ENCODE results near the gene SLC9A5. TPM values are rescaled to one million over a fixed set of nuclear protein-coding genes. Genes with fewer than 3 reads are reported as not detected.

Gene SLC9A5
- total and polyA plus RNA-seq, 9 of the 15 experiments (the other 6 are each of a cell fraction or from before 2014, with no cell fraction given), result 0.06 to 3.1 (median 1.2) TPM

DNA sequence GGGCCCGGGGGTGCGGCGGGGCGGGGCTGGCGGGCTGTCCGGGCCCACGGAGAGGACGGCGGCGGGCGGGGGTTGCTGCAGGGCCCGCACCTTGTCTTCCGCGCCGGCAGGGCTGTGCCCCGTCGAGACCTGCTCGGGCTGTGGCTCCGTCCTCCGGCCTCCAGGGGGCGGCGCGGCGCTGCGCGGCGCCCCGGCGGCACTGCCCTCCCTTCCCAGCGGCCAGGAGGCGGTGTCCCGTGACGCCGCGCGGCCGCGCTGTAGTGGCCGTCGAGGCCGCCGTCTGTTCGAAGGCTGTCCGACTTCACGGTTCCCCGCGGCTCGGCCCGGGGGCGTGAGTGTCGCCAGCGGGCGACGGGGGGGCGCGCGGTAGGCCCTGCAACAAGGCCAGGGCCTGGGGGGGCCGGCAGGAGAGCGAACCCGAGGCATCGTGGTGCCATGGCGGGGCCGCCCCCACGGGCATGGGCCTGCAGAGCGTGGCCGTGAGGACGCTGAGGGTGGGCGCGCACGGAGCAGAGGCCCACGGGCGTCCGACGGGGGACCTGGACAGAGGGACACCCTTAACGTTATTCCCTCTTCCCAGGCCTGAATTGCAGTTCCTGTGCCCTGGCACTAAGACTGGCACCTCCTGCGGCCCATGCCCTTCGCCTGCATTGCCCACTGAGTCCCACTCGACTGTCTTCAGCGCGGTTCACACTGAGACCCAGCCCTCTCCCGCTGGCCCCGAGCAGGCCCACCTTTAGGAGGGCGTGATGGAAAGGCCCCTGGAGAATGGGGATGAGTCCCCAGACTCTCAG, 30.7 kb downstream of the SLC9A5 start, which contains the start of gene PLEKHG4 (continued):
- TF ChIP-seq, protein P1, sequence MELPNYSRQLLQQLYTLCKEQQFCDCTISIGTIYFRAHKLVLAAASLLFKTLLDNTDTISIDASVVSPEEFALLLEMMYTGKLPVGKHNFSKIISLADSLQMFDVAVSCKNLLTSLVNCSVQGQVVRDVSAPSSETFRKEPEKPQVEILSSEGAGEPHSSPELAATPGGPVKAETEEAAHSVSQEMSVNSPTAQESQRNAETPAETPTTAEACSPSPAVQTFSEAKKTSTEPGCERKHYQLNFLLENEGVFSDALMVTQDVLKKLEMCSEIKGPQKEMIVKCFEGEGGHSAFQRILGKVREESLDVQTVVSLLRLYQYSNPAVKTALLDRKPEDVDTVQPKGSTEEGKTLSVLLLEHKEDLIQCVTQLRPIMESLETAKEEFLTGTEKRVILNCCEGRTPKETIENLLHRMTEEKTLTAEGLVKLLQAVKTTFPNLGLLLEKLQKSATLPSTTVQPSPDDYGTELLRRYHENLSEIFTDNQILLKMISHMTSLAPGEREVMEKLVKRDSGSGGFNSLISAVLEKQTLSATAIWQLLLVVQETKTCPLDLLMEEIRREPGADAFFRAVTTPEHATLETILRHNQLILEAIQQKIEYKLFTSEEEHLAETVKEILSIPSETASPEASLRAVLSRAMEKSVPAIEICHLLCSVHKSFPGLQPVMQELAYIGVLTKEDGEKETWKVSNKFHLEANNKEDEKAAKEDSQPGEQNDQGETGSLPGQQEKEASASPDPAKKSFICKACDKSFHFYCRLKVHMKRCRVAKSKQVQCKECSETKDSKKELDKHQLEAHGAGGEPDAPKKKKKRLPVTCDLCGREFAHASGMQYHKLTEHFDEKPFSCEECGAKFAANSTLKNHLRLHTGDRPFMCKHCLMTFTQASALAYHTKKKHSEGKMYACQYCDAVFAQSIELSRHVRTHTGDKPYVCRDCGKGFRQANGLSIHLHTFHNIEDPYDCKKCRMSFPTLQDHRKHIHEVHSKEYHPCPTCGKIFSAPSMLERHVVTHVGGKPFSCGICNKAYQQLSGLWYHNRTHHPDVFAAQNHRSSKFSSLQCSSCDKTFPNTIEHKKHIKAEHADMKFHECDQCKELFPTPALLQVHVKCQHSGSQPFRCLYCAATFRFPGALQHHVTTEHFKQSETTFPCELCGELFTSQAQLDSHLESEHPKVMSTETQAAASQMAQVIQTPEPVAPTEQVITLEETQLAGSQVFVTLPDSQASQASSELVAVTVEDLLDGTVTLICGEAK (IDR thresholded peaks at IDR 0.05), result peak; percentile 53
- TF ChIP-seq, protein P1 (CRISPR knock-in tag; IDR thresholded peaks at IDR 0.05), result no peak
- peak; percentile 82; the same call in 1 of the 2 replicates for TF ChIP-seq CBX1 (IDR thresholded peaks at IDR 0.05; ENCODE audit: low read depth)
- TF ChIP-seq SIRT6 (IDR thresholded peaks at IDR 0.05; ENCODE audit: low read depth, low read length), result no peak
- TF ChIP-seq HDAC8 (tag; IDR thresholded peaks at IDR 0.05), result 0 out of 2 replicates have a peak, but pooled peaks have one; percentile 40
- TF ChIP-seq ZNF766 (CRISPR knock-in tag; conservative IDR thresholded peaks at IDR 0.05), result no peak; the same call in 1 of the 2 replicates
- TF ChIP-seq JUN (IDR thresholded peaks at IDR 0.05; ENCODE audit: borderline replicate concordance, low read depth, low read length), result peak; percentile 17; the same call in 1 of the 2 replicates
- TF ChIP-seq JUN (CRISPR knock-in tag; IDR thresholded peaks at IDR 0.05; ENCODE audit: borderline replicate concordance), result no peak
- TF ChIP-seq EZH2 (IDR thresholded peaks at IDR 0.05; ENCODE audit: borderline replicate concordance, low read depth, low read length), result no peak
- TF ChIP-seq, protein P2, sequence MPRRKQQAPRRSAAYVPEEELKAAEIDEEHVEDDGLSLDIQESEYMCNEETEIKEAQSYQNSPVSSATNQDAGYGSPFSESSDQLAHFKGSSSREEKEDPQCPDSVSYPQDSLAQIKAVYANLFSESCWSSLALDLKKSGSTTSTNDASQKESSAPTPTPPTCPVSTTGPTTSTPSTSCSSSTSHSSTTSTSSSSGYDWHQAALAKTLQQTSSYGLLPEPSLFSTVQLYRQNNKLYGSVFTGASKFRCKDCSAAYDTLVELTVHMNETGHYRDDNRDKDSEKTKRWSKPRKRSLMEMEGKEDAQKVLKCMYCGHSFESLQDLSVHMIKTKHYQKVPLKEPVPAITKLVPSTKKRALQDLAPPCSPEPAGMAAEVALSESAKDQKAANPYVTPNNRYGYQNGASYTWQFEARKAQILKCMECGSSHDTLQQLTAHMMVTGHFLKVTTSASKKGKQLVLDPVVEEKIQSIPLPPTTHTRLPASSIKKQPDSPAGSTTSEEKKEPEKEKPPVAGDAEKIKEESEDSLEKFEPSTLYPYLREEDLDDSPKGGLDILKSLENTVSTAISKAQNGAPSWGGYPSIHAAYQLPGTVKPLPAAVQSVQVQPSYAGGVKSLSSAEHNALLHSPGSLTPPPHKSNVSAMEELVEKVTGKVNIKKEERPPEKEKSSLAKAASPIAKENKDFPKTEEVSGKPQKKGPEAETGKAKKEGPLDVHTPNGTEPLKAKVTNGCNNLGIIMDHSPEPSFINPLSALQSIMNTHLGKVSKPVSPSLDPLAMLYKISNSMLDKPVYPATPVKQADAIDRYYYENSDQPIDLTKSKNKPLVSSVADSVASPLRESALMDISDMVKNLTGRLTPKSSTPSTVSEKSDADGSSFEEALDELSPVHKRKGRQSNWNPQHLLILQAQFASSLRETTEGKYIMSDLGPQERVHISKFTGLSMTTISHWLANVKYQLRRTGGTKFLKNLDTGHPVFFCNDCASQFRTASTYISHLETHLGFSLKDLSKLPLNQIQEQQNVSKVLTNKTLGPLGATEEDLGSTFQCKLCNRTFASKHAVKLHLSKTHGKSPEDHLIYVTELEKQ (CRISPR knock-in tag; IDR thresholded peaks at IDR 0.05), result no peak
- TF ChIP-seq, protein P3, sequence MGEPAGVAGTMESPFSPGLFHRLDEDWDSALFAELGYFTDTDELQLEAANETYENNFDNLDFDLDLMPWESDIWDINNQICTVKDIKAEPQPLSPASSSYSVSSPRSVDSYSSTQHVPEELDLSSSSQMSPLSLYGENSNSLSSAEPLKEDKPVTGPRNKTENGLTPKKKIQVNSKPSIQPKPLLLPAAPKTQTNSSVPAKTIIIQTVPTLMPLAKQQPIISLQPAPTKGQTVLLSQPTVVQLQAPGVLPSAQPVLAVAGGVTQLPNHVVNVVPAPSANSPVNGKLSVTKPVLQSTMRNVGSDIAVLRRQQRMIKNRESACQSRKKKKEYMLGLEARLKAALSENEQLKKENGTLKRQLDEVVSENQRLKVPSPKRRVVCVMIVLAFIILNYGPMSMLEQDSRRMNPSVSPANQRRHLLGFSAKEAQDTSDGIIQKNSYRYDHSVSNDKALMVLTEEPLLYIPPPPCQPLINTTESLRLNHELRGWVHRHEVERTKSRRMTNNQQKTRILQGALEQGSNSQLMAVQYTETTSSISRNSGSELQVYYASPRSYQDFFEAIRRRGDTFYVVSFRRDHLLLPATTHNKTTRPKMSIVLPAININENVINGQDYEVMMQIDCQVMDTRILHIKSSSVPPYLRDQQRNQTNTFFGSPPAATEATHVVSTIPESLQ (CRISPR knock-in tag; IDR thresholded peaks at IDR 0.05), result no peak
- TF ChIP-seq ZZZ3 (IDR thresholded peaks at IDR 0.05), result no peak

Data from K562 (cell line).